ENCODE data around the gene OLFM4.

OLFM4 gene

GRCh38 chr13:53014495-53015443 is 13.8 kb upstream of the OLFM4 start:
- no peak for ATAC-seq

- ATAC-seq, result no peak
Measured at GRCh38 chr13:53015971-53016370, 12.6 kb upstream of the OLFM4 start.

- ATAC-seq, result no peak
Measured at GRCh38 chr13:53017433-53017970, 11.1 kb upstream of the OLFM4 start.

- no peak for ATAC-seq
Measured at GRCh38 chr13:53018690-53019647, 9.6 kb upstream of the OLFM4 start.

GRCh38 chr13:53020764-53021335 is 7.8 kb upstream of the OLFM4 start:
- no peak for ATAC-seq

GRCh38 chr13:53023246-53023645 is 5.4 kb upstream of the OLFM4 start:
- ATAC-seq, result no peak

GRCh38 chr13:53028063-53028462 is 550 bp upstream of the OLFM4 start:
- no peak for ATAC-seq

- no peak for ATAC-seq
Measured at GRCh38 chr13:53032849-53033248, 4.2 kb downstream of the OLFM4 start.

- ATAC-seq, result no peak
Measured at GRCh38 chr13:53038993-53039392, 10.4 kb downstream of the OLFM4 start.

- no peak for ATAC-seq
Measured at GRCh38 chr13:53041968-53042516, 13.4 kb downstream of the OLFM4 start.

GRCh38 chr13:53042877-53043276 is 14.3 kb downstream of the OLFM4 start:
- ATAC-seq, result no peak

GRCh38 chr13:53043398-53043797 is 14.8 kb downstream of the OLFM4 start:
- ATAC-seq, result no peak

GRCh38 chr13:53045189-53045588 is 16.6 kb downstream of the OLFM4 start:
- no peak for ATAC-seq

- no peak for ATAC-seq
Measured at GRCh38 chr13:53048880-53049279, 20.3 kb downstream of the OLFM4 start.

- no peak for ATAC-seq
Measured at GRCh38 chr13:53050151-53050550, 21.5 kb downstream of the OLFM4 start.

GRCh38 chr13:53052675-53053074 is 24.1 kb downstream of the OLFM4 start:
- ATAC-seq, result no peak

- ATAC-seq, result no peak
Measured at GRCh38 chr13:53054569-53054968, 26.0 kb downstream of the OLFM4 start.

- no peak for ATAC-seq
Measured at GRCh38 chr13:53058065-53058679, 29.6 kb downstream of the OLFM4 start.

- ATAC-seq, result no peak
Measured at GRCh38 chr13:53060840-53061490, 32.4 kb downstream of the OLFM4 start.

GRCh38 chr13:53064731-53065130 is 36.1 kb downstream of the OLFM4 start:
- no peak for ATAC-seq

- no peak for ATAC-seq
Measured at GRCh38 chr13:53066411-53066810, 37.8 kb downstream of the OLFM4 start.

Measured in activated CD4-positive, CD25-positive, alpha-beta regulatory T cell treated with anti-CD3 and anti-CD28 coated beads, Interleukin-2, amount 50 U/mL, for 24 hours (primary cell).